Panc1 (cell line): ENCODE data around the gene CIAO2B.

Source experiments
- TF ChIP-seq, protein P1 (sequence below): fragments of 450-650 bp; IDR thresholded peaks from 2 replicates; pipeline ENCODE4 v1.5.1; 2017; ENCODE audit warnings: mild to moderate bottlenecking
- TF ChIP-seq, protein P2 (sequence below), 2 experiments: IDR thresholded peaks; 2 replicates each; pipeline ENCODE4 v1.6.1; 2011 to 2012; ENCODE audit warnings: low read depth in 2 of 2, control low read depth in 1 of 2, low read length in 1 of 2, mild to moderate bottlenecking in 1 of 2, moderate library complexity in 1 of 2; ENCODE audit not compliant: insufficient read depth in 1 of 2

DNA sequence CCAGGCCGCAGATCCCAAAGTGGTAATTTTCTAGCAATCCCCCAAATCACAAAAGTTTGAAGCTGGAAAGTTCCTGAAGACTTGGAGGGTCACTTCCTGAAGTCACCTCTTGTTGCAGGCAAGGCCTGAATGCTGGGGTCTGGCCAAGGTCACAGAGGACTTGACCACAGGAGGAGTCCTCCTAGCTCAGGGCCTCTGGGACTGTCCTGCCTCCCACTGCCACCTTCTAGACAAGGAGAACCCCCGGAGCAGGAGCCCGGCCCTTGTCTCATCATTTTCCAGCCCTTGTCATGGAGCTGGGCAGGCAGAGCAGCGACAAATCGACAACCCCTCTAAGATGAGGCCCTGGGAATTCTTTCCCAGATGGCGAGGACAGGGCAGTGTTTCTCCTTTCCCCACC, 15.8 kb downstream of the CIAO2B start:
- TF ChIP-seq, protein P1, sequence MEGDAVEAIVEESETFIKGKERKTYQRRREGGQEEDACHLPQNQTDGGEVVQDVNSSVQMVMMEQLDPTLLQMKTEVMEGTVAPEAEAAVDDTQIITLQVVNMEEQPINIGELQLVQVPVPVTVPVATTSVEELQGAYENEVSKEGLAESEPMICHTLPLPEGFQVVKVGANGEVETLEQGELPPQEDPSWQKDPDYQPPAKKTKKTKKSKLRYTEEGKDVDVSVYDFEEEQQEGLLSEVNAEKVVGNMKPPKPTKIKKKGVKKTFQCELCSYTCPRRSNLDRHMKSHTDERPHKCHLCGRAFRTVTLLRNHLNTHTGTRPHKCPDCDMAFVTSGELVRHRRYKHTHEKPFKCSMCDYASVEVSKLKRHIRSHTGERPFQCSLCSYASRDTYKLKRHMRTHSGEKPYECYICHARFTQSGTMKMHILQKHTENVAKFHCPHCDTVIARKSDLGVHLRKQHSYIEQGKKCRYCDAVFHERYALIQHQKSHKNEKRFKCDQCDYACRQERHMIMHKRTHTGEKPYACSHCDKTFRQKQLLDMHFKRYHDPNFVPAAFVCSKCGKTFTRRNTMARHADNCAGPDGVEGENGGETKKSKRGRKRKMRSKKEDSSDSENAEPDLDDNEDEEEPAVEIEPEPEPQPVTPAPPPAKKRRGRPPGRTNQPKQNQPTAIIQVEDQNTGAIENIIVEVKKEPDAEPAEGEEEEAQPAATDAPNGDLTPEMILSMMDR = no peak
- TF ChIP-seq, protein P2, sequence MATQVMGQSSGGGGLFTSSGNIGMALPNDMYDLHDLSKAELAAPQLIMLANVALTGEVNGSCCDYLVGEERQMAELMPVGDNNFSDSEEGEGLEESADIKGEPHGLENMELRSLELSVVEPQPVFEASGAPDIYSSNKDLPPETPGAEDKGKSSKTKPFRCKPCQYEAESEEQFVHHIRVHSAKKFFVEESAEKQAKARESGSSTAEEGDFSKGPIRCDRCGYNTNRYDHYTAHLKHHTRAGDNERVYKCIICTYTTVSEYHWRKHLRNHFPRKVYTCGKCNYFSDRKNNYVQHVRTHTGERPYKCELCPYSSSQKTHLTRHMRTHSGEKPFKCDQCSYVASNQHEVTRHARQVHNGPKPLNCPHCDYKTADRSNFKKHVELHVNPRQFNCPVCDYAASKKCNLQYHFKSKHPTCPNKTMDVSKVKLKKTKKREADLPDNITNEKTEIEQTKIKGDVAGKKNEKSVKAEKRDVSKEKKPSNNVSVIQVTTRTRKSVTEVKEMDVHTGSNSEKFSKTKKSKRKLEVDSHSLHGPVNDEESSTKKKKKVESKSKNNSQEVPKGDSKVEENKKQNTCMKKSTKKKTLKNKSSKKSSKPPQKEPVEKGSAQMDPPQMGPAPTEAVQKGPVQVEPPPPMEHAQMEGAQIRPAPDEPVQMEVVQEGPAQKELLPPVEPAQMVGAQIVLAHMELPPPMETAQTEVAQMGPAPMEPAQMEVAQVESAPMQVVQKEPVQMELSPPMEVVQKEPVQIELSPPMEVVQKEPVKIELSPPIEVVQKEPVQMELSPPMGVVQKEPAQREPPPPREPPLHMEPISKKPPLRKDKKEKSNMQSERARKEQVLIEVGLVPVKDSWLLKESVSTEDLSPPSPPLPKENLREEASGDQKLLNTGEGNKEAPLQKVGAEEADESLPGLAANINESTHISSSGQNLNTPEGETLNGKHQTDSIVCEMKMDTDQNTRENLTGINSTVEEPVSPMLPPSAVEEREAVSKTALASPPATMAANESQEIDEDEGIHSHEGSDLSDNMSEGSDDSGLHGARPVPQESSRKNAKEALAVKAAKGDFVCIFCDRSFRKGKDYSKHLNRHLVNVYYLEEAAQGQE (IDR thresholded peaks at IDR 0.05; ENCODE audit: insufficient read depth in 1 of 2, low read depth in 2 of 2, low read length in 1 of 2) = no peak
